GM12874 (cell line): ENCODE measurements around the gene TMEM116.

Experiments
- TF ChIP-seq, protein P1 (sequence below): IDR thresholded peaks from 2 replicates; pipeline ENCODE4 v1.5.1; 2011; ENCODE audit warnings: low read depth, mild to moderate bottlenecking, control low read depth, low read length, moderate library complexity; ENCODE audit not compliant: insufficient read depth

The TMEM116 gene

DNA sequence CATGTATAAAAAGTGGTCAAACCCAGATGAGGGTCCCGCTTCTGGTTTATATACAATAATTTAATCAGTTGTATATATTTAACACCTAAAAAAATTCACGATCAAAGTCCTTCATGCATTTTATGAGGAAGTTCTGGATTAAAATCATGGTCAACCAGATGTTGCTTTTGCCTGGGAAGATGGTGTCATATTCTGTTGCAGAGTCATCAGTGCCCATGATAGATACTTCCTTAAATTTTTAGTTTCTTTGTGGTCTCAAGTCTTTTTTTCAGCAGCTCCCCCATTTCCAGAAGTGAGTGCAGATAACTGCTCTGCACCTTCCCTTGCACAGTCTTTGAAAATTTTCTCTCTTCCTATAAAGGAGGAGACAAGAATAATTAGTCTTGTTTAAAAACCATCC lies 16.3 kb upstream of the TMEM116 start:
- TF ChIP-seq, protein P1, sequence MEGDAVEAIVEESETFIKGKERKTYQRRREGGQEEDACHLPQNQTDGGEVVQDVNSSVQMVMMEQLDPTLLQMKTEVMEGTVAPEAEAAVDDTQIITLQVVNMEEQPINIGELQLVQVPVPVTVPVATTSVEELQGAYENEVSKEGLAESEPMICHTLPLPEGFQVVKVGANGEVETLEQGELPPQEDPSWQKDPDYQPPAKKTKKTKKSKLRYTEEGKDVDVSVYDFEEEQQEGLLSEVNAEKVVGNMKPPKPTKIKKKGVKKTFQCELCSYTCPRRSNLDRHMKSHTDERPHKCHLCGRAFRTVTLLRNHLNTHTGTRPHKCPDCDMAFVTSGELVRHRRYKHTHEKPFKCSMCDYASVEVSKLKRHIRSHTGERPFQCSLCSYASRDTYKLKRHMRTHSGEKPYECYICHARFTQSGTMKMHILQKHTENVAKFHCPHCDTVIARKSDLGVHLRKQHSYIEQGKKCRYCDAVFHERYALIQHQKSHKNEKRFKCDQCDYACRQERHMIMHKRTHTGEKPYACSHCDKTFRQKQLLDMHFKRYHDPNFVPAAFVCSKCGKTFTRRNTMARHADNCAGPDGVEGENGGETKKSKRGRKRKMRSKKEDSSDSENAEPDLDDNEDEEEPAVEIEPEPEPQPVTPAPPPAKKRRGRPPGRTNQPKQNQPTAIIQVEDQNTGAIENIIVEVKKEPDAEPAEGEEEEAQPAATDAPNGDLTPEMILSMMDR: no peak

DNA sequence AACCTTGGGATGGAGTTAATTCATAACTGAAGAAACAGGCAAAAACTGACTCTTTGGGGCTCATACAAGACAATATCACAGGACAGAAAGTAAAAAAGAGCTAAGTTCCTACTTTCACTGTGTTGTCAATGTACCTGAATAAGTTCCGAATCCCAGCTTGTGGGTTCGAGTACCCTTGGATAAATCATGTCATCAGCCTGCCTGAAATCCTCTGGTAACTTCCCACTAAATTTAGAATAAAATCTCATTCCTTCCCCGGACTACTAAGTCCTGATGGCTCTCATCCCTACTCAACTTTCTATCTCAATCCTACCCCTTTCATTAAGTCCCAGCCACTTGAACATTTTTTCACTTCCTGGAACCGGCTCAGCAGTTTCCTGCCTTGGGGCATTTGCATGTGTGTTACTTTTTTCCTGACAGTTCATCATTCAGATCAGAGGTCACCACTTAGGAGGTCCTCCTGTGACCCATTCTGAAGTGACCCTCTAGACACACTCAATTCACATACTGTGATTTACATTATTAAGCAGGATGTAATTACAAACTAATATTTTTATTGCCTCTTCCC lies 12.9 kb upstream of the TMEM116 start:
- TF ChIP-seq, protein P1: no peak

DNA sequence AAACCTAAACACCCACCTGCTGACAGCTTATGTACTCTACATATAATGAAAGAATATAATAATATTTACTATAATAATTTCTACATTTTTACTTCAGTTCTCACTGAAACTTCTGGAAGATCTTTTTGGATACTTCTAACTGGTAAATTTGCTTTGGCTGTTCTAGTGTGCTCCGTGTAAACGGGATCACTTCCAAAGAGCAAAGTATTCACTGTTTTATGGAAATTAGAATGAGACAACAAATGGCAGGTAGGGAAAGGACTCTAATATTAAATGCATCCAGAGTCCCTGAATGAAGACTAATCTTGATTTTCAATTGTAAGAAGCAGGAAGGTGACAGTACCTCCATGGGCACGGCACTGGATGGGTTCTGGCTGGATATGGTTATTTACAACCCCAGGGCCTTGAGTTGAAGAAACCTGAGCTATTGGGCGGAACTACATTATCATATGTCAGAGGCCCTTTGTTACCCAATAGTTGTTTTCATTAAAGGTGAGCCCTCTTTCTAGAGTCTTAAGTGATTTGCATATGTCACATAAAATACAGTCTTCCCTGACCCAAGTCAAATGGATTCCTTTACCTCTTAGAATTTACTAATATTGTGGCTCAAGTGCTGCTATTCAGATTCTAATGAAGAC lies 10.9 kb upstream of the TMEM116 start:
- TF ChIP-seq, protein P1: no peak

DNA sequence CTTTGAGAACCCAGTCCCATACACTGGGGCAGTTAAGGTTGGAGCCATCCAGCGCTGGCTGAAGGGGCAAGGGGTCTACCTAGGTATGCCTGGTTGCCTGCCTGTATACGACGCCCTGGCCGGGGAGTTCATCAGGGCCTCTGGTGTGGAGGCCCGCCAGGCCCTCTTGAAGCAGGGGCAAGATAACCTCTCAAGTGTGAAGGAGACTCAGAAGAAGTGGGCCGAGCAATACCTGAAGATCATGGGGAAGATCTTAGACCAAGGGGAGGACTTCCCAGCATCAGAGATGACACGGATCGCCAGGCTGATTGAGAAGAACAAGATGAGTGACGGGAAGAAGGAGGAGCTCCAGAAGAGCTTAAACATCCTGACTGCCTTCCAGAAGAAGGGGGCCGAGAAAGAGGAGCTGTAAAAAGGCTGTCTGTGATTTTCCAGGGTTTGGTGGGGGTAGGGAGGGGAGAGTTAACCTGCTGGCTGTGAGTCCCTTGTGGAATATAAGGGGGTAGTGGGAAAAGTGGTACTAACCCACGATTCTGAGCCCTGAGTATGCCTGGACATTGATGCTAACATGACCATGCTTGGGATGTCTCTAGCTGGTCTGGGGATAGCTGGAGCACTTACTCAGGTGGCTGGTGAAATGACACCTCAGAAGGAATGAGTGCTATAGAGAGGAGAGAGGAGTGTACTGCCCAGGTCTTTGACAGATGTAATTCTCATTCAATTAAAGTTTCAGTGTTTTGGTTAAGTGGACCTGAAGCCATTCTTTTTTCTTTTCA lies 9.5 kb upstream of the TMEM116 start:
- TF ChIP-seq, protein P1: no peak

DNA sequence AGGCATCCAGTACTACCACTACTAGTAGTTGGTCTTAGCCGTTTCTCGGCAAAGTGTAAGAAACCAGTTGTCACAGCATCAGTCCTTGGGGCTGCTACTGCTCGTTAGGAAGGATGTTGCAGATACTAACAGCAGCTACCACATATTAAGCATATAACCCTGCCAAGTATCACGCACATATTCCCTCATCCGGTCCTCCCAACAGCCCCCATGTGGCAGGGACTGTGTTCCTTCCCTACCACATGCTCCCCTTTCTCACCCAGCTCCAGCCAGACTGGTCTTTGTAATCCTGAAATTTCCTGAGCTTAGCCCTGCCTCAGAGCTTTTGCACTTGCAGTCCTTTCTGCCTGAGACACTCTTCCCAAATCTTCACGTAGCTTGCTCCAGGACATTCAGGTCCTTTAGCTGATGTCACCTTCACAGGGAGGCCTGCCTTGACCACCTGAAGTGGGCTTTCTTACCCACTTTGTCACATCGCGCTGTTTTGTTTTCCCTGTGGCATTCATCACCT lies 8.0 kb upstream of the TMEM116 start:
- TF ChIP-seq, protein P1: no peak

DNA sequence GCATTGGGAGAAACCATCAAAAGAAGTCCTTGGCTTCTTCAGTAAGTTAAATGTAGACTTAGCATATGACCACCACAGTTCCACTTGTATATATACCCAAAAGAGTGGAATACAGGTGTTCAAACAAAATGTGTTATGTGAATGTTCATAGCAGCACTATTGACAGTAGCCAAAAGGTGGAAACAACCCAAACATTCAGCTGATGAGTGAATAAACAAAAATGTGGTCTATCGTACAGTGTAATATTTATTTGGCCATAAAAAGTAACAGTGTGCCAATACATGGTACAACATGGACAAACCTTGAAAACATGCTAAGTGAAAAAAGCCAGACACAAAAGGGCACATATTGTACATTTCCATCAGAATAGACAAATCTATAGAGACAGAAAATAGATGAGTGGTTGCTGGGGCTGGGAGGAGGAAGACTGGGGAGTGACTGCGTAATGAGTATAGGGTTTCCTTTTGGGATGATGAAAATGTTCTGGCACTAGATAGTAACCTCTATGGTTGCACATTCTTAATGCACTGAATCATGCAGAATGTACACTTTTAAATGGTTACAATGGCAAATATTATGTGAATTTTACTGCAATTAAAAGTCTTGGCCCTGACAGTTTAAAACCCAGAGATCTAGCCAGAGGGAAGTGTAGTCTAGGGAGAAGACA lies 5.7 kb upstream of the TMEM116 start:
- TF ChIP-seq, protein P1: no peak

DNA sequence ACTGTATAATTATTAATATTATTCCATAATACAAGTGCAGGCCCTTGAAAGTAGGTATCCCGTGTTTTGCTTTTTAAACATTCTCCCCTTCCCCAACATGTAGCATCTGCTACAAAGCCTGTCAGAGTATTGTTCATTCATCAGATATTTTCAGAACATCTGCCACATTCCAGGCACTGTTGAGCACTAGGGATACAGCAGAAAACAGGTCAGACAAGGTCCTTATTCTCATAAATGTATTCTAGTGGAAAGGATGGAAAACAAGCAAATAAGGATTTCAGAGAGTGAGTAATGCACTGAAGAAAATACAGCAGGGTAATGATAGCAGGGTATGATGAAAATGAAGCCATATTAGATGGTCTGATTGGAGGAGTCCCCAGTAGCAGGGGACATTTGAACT lies 4.1 kb upstream of the TMEM116 start:
- TF ChIP-seq, protein P1: no peak
